CD1c-positive myeloid dendritic cell (primary cell): ENCODE results near the gene VSIG10L.

Source experiments
- DNase-seq: peaks from one replicate; pipeline ENCODE4 v3.0.0-alpha.2; 2016; ENCODE audit errors: extremely low spot score

The VSIG10L gene

GRCh38 chr19:51338563-51339312 is 3.2 kb downstream of the VSIG10L start:
- DNase-seq, result peak; percentile 80

GRCh38 chr19:51337861-51338562 is 3.9 kb downstream of the VSIG10L start:
- DNase-seq, result no peak

- no peak for DNase-seq
Observed at GRCh38 chr19:51337141-51337860, 4.6 kb downstream of the VSIG10L start.

GRCh38 chr19:51333836-51334460 is 8.0 kb downstream of the VSIG10L start:
- no peak for DNase-seq

DNA sequence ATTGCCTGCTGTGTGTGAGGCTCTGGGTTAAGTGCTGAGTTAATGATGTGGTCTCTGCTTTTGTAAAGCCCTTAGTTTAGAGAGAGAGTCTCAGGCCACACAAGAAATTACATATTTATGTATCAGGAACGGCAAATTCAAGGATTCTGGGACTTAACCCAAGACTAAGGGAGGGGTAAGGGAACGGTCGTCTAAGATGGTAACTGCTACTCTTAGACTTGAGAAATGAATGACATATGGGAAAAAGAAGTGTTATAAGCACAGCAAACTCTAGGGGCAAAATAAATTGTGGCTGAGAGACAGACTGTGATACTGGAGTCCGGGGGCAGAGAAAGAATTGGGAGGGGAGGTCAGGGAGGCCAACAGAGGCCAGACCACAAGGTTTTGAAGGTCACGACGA is 10.2 kb downstream of the VSIG10L start:
- no peak for DNase-seq

DNA sequence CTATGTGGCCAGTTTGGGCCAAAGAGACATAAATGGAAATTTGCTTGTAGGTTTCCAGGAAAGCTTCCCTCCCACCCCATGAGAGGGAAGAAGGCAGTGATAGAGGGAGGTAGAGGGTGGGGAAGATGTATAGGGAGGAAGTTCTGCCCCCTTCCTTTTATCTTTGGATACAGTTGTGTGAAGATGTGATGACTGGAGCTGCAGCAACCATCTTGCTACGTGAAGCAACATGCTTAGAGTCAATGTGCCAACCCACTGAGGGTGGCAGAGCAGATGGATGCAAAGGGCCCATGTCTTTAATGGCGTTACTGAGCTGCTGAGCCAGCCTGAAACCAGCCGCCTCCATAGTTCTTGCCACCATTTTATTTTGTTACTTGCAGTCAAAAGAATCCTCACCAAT is 10.7 kb downstream of the VSIG10L start:
- DNase-seq, result no peak

DNA sequence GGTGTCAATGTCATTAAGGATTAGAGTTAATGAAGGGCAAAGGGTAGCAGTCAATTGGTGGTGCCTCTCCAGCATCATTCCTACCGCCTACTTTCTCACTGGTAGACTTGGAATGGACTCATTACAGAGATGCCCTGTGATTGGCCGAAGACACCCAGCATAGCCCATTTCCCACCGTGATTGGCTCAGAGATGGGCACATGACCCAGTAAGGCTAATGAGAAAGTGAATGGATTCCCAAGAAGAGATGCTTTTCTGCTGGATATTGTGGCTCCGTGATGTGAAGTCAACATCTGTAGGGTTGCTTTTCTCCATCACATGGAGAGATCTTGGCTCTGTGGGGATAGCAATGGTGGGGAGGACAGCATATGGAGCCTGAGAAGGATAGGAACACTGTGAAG is 11.6 kb downstream of the VSIG10L start:
- DNase-seq, result no peak

GRCh38 chr19:51329411-51329810 is 12.5 kb downstream of the VSIG10L start:
- DNase-seq, result no peak

GRCh38 chr19:51327066-51328001 is 14.6 kb downstream of the VSIG10L start:
- DNase-seq, result peak; percentile 87

- no peak for DNase-seq
Observed at GRCh38 chr19:51326216-51327065, 15.5 kb downstream of the VSIG10L start.

DNA sequence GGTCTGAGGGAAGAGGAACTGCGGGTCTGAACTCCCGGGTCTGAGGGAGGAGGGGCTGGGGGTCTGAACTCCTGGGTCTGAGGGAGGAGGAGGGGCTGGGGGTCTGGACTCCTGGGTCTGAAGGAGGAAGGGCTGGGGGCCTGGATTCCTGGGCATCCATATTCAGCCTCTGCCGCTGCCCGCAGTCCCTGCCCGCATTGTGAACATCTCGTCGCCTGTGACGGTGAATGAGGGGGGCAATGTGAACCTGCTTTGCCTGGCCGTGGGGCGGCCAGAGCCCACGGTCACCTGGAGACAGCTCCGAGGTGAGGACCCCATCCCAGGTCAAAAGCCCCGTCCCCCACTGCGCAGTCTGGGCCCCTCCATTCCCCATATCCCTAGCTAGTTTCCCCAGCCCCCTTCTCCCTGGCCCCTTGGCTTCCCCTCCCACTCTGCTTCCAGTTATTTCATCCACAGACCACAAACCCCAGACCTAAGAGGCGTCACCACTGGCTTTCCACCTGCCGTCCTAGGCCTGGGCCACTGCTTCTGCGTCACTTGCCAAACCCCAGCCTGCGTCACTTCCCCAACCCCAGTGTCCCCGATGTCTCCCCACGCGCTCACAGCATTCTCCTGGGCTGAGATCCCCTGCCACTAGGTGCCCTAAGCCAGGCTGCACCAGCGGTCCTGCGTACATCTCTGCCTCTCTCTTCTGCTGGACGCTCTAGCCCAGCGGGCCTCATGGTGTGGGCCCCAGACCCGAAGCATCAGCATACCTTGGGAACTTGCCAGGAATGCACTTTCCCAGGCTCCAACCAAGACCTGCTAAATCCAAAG is 16.6 kb downstream of the VSIG10L start:
- DNase-seq, result peak; percentile 51

- DNase-seq, result no peak
Observed at GRCh38 chr19:51324167-51324481, 17.8 kb downstream of the VSIG10L start.

DNA sequence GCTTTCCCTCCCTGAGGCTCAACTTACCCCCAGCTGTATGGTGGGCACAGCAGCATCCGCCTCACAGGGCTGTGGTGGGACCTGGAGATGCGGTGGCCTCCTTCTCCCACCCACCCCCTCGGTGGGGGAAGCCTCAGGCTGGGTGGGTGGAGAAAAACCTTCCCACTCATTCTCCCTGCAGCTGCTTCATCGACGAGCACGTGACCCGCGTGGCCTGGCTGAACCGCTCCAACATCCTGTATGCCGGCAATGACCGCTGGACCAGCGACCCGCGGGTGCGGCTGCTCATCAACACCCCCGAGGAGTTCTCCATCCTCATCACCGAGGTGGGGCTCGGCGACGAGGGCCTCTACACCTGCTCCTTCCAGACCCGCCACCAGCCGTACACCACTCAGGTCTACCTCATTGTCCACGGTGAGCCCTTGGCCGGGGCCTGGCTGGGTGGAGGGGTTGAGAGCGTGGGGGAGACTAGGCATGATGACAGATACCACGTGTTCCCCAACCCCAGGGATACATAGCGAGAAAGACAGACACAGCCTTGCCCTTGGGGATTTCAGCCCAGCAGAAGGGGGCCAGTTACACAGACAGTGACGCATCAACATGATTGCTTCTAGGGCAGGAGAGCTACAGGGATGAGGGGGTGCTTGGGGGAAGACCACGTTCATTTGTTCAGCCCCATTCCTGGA is 18.3 kb downstream of the VSIG10L start:
- DNase-seq, result no peak

DNA sequence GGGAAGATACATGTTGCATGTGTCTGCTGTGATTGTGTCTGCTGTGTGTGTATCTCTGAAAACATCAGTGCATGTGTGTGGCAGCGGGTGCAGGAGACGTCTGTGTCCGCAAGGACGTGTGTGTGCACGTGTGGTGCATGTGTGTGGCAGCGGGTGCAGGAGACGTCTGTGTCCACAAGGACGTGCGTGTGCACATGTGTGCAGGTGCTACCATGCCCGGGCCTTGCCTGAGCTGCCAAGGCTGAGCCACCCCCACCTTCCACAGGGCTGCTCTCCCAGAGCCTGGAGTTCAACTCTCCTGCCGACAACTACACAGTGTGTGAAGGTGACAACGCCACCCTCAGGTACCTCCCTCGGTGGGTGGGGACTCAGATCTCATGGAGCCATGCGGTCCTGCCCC is 20.1 kb downstream of the VSIG10L start:
- DNase-seq, result no peak

DNA sequence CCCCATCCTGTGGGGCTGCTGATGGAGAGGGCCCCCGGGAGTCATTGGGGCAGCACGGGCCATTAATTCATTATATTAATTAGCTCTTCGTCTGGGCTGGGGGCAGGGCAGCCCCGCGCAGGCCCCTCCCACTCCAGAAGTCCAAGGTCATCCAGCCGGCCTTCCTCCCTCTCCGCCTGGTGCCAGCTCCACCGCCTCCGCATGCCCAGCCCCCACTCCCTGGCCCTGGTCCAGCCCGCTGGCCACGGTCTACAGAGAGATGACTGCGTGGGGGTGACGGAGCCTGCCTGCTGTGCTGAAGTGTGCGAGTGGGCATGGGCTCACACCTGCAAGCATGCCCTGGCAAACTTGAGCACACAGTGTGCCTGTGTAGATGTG is 21.7 kb downstream of the VSIG10L start:
- DNase-seq, result no peak

GRCh38 chr19:51319649-51320279 is 22.2 kb downstream of the VSIG10L start:
- no peak for DNase-seq

DNA sequence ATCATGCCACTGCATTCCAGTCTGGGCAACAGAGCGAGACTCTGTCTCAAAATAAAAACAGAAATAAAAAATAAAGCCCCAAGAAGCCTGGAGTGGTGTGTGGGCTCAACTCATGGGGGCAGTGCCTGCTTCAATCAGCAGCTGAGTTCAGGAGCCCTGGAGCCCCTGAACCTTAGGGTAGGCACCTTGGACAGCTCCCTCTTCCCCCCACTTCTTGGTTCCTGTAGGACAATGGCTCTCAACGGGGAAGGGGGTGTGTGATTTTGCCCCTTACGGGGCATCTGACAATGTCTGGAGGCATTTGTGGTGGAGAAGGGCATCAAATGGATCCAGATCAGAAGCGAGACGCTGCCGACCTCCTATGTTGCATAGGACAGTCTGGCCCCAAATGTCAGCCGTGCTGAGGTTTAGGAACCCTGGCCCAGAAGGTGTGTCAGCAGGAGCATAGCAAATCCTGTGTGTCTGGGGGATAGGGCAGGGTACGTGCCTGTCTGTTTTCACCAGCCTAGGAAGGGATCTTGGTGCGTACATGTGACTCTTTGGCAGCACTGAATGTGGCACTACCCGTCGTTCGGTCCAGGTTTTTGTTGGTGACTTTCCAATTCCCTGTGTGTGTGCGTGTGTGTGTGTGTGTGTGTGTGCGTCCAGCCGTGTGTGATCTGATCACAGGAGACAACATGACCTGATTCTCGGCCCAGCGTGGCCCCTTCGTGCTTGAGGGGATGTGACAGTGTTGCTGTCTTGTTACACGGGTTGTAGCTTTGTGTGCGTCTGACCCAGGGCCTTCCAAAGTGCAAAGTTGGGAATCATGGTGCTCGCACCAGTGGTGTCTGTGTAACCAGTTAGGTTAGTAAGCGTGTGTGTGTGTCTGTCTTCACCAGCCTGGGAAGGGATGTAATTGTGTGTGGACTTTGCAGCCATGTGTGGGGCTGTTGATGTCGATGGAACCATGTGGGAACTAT is 23.0 kb downstream of the VSIG10L start:
- DNase-seq, result no peak
